Measurements from ENCODE around the gene ZBTB39.

GRCh38 chr12:57044468-57044867 lies 38.1 kb upstream of the ZBTB39 start:
- TF ChIP-seq, protein P1, sequence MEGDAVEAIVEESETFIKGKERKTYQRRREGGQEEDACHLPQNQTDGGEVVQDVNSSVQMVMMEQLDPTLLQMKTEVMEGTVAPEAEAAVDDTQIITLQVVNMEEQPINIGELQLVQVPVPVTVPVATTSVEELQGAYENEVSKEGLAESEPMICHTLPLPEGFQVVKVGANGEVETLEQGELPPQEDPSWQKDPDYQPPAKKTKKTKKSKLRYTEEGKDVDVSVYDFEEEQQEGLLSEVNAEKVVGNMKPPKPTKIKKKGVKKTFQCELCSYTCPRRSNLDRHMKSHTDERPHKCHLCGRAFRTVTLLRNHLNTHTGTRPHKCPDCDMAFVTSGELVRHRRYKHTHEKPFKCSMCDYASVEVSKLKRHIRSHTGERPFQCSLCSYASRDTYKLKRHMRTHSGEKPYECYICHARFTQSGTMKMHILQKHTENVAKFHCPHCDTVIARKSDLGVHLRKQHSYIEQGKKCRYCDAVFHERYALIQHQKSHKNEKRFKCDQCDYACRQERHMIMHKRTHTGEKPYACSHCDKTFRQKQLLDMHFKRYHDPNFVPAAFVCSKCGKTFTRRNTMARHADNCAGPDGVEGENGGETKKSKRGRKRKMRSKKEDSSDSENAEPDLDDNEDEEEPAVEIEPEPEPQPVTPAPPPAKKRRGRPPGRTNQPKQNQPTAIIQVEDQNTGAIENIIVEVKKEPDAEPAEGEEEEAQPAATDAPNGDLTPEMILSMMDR (IDR thresholded peaks at IDR 0.05; ENCODE audit: insufficient read depth, low read length) = no peak
- no peak for TF ChIP-seq POLR2AphosphoS5 (IDR thresholded peaks at IDR 0.05; ENCODE audit: low read depth)
- no peak for TF ChIP-seq REST (IDR thresholded peaks at IDR 0.05; ENCODE audit: insufficient replicate concordance, low read depth)
- no peak for TF ChIP-seq SPI1 (IDR thresholded peaks at IDR 0.05; ENCODE audit: borderline replicate concordance, low read depth)
- TF ChIP-seq GABPA (IDR thresholded peaks at IDR 0.05; ENCODE audit: low read depth) = no peak
